Nephron progenitor cell (in vitro differentiated cells): ENCODE data around the gene IL4I1.

Experiments
- DNase-seq: peaks from one replicate; pipeline ENCODE4 v3.0.0; 2021
- H3K27ac Mint-ChIP-seq: 2 replicates; pipeline ENCODE4 v1.8.0; 2021; ENCODE audit warnings: mild to moderate bottlenecking, moderate library complexity, mixed read lengths
- H3K27me3 Mint-ChIP-seq: 2 replicates; pipeline ENCODE4 v1.8.0; 2021; ENCODE audit warnings: mild to moderate bottlenecking, low read depth, mixed read lengths; ENCODE audit not compliant: poor library complexity
- H3K36me3 Mint-ChIP-seq: 2 replicates; pipeline ENCODE4 v1.8.0; 2021; ENCODE audit warnings: low read depth, mixed read lengths
- H3K4me1 Mint-ChIP-seq: 2 replicates; pipeline ENCODE4 v1.8.0; 2021; ENCODE audit warnings: mixed read lengths
- H3K4me3 Mint-ChIP-seq: 2 replicates; pipeline ENCODE4 v1.8.0; 2021; ENCODE audit warnings: mild to moderate bottlenecking, moderate library complexity, mixed read lengths
- H3K9me3 Mint-ChIP-seq: 2 replicates; pipeline ENCODE4 v1.8.0; 2021; ENCODE audit warnings: mild to moderate bottlenecking, moderate library complexity, mixed read lengths
- TF ChIP-seq, protein P1 (sequence below): fragments of 200-600 bp; sonication (generic); IDR thresholded peaks from 2 replicates; pipeline ENCODE4 v1.5.0; 2021; ENCODE audit warnings: antibody characterized with exemption

IL4I1 gene

DNA sequence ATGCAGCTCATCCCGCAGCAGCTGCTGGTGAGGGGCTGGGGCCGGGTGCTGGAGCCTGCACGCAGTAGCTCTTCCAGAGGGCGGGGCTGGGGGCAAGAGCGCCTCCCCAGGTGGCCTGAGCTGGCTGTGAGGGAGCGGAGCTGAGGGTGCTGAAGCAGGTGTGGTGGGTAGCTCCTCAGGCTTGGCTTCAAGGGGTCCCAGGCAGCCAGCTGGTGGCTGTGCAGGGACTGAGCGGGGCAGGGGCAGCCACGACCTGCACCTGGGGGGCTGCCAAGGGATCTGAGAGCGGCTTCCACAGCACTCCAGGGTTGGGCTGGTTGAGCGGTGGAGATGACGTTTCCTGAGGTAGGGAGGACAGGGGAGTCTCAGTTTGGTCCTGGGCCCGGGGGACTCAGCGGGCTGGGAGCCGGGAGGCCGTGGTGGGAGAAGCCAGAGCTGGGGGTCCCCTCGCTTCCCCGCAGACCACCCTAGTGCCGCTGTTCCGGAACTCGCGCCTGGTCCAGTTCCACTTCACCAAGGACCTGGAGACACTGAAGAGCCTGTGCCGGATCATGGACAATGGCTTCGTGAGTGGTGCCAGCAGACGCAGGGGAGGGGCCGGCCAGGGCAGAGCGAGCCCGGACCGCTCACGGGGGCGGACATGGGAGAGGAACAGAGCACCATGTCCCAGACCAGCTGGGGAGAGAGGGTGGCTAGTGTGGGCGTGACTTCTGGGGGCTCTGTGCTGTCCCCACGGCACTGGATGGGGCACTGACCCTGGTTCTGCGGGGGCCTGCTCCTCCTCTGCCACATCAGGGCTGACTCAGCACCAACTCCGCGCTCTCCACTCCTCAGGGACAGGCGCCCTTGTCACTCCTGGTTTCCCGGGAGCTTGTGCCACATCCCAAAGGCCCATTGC lies 38.4 kb downstream of the IL4I1 start:
- peak overlapping the region; percentile 96 for H3K27ac Mint-ChIP-seq
- peaks cover 19% of the 10 kb centered on the region for H3K36me3 Mint-ChIP-seq
- H3K4me3 Mint-ChIP-seq: no peak overlapping the region
- no peaks in the 10 kb centered on the region for H3K9me3 Mint-ChIP-seq
- DNase-seq: no peak
- TF ChIP-seq, protein P1, sequence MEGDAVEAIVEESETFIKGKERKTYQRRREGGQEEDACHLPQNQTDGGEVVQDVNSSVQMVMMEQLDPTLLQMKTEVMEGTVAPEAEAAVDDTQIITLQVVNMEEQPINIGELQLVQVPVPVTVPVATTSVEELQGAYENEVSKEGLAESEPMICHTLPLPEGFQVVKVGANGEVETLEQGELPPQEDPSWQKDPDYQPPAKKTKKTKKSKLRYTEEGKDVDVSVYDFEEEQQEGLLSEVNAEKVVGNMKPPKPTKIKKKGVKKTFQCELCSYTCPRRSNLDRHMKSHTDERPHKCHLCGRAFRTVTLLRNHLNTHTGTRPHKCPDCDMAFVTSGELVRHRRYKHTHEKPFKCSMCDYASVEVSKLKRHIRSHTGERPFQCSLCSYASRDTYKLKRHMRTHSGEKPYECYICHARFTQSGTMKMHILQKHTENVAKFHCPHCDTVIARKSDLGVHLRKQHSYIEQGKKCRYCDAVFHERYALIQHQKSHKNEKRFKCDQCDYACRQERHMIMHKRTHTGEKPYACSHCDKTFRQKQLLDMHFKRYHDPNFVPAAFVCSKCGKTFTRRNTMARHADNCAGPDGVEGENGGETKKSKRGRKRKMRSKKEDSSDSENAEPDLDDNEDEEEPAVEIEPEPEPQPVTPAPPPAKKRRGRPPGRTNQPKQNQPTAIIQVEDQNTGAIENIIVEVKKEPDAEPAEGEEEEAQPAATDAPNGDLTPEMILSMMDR: no peak
- no peaks in the 10 kb centered on the region for H3K27me3 Mint-ChIP-seq
- H3K4me1 Mint-ChIP-seq: peaks cover 26% of the 10 kb centered on the region

DNA sequence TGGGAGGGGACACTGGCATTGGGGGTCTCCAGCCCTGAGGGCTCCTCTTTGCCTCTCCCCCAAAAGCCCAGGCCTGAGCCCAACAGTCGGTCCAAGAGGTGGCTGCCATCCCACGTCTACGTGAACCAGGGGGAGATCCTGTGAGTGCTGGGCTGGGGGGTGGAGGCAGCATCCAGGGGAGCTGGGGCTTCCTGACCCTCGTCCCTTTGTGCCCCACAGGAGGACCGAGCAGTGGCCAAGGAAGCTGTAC lies 38.9 kb downstream of the IL4I1 start:
- TF ChIP-seq, protein P1: no peak
- no peak for DNase-seq
- no peaks in the 10 kb centered on the region for H3K9me3 Mint-ChIP-seq
- H3K27me3 Mint-ChIP-seq: no peaks in the 10 kb centered on the region
- H3K4me3 Mint-ChIP-seq: no peak overlapping the region
- H3K27ac Mint-ChIP-seq: peak overlapping the region; percentile 25
- peaks cover 16% of the 10 kb centered on the region for H3K36me3 Mint-ChIP-seq
- H3K4me1 Mint-ChIP-seq: peaks cover 28% of the 10 kb centered on the region

DNA sequence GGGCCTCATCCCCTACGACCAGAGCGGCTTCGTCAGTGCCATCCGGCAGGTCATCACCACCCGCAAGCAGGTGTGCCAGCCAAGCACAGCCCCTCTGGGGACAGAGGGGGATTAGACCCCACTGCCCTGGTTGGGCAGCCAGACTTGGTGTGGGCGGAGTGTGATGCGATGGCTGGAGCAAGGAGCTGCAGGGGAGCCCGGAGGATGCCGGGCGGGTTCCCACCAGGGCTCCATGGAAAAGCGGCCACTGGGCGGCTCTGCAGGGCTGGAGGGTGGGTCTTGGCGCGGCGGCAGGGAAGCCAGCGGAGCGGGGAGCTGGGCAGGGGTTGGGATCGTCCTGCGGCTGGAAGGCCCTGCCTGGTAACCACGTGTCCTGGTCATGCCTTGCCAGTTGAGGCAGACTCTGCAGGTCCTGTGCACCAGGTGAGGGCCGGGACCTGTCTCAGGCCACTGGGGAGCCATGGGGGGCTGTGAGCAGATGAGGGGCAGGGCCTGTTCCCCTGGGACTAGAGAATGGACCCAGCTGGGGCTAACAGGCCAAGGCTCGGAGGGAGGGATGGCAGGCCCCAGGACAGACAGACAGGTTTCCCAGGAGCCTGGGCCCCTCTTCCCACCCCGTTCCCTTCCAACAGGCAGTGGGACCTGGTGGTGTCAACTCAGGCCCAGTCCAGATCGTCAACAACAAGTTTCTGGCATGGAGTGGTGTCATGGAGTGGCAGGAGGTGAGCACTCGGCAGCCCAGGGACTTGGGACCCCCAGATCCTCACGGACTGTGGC lies 39.4 kb downstream of the IL4I1 start:
- H3K27ac Mint-ChIP-seq: peak overlapping the region; percentile 25
- H3K4me3 Mint-ChIP-seq: no peak overlapping the region
- H3K36me3 Mint-ChIP-seq: peaks cover 21% of the 10 kb centered on the region
- DNase-seq: no peak
- no peaks in the 10 kb centered on the region for H3K9me3 Mint-ChIP-seq
- TF ChIP-seq, protein P1: no peak
- H3K27me3 Mint-ChIP-seq: no peaks in the 10 kb centered on the region
- peaks cover 29% of the 10 kb centered on the region for H3K4me1 Mint-ChIP-seq

DNA sequence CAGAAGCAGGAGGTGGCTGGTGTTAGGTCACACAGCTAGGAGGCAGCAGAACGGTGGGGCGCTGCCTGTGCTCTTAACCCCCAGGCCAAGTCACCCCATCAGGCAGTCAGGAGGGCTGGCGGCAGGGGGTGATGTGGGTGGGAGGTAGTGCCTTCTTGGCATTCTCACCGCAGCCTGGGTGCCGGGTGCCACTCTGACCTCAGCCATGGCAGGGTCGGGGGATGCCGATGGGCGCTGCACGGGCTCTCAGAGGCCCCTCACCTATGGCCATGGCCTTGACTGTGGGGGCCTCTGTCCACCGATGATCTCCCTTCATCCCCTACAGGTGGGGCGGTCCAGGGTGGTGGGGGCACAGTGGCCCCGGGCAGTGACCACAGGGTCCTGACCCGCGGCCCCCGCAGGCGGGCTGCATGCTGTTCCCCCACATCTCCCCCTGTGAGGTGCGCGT lies 40.1 kb downstream of the IL4I1 start:
- no peak for DNase-seq
- H3K4me1 Mint-ChIP-seq: peaks cover 26% of the 10 kb centered on the region
- no peaks in the 10 kb centered on the region for H3K27me3 Mint-ChIP-seq
- H3K9me3 Mint-ChIP-seq: no peaks in the 10 kb centered on the region
- TF ChIP-seq, protein P1: no peak
- H3K36me3 Mint-ChIP-seq: peaks cover 23% of the 10 kb centered on the region
- H3K27ac Mint-ChIP-seq: peak overlapping the region; percentile 79
- no peak overlapping the region for H3K4me3 Mint-ChIP-seq

DNA sequence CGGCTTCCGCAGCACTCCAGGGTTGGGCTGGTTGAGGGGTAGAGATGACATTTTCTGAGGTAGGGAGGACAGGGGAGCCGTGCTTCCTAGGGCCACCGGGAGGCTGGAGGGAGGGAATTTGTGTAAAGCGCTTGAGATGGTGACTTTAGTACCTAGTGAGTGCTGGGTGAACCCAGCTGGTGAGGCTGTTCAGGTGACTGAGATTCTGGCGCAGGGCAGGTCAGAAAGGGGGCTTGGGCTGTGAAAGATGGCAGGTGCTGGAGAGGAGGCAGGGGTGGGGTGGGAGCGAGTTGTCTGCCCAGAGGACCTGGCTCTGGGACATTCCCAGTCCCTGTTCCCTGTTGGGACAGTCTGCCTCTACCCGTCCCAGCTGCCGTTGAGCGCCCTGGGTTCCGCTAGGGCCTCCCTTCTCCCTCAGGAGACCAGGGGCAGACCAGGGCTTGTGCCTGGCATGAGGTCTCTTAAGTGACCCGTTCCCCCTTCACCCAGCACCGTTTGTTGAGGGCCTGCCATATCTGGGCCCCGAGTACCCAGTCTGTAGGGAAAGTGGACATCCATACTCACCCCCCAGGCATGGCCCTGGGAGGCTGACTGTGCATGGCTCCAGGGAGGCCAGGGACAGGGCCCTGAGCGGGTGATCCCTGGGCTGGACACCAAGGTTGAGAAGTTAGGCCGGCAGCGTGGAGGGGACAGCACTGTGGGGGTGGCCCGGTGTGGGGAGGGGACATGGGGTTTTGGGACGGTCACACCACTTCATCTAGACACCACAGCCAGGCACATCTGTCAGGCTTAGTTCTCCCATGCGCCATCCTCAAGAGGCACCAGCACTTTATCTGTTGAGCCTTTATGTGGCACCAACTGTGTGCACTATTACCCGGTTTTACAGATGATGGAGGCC lies 40.8 kb downstream of the IL4I1 start:
- TF ChIP-seq, protein P1: no peak
- peak overlapping the region; percentile 91 for H3K27ac Mint-ChIP-seq

More for the DNA sequence above, 40.8 kb downstream of the IL4I1 start:
- H3K4me3 Mint-ChIP-seq: no peak overlapping the region
- peaks cover 25% of the 10 kb centered on the region for H3K4me1 Mint-ChIP-seq
- no peaks in the 10 kb centered on the region for H3K27me3 Mint-ChIP-seq
- no peak for DNase-seq
- H3K36me3 Mint-ChIP-seq: peaks cover 23% of the 10 kb centered on the region
- H3K9me3 Mint-ChIP-seq: no peaks in the 10 kb centered on the region
